K562 (cell line): ENCODE results near the gene CTCFL.
"Not testable (repeated sequence)": the region's sequence is repeated elsewhere in the genome, so short reads cannot be mapped to it uniquely, and the experiment has no call there.

ENCODE experiments used
- CBX3 ChIP-seq, 2 experiments: IDR thresholded peaks; 1 replicate in 1 of 2; 2 replicates in 1 of 2; pipeline ENCODE4 v1.6.1; 2012; ENCODE audit warnings: inconsistent platforms in 2 of 2, low read length in 2 of 2, borderline replicate concordance in 1 of 2, control low read depth in 1 of 2
- RBM39 ChIP-seq: fragments of 200-400 bp; formaldehyde crosslinking; optimal IDR thresholded peaks from 2 replicates; pipeline ENCODE3; 2018; ENCODE audit warnings: low read depth, low read length

DNA sequence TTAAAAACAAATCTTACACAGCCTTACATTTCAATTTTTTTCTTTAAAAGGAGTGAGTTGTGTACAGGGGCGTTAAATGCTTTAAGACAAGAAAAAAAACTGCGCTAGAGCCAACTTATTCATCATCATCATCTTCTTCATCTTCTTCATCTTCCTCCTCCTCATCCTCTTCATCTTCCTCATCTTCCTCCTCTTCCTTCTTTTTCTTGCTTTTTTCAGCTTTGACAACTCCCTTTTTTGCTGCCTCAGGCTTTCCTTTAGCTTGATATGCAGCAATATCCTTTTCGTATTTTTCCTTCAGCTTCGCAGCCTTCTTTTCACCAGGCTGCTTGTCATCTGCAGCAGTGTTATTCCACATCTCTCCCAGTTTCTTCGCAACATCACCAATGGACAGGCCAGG lies 36.7 kb downstream of the CTCFL start:
- not testable (repeated sequence) for TF ChIP-seq RBM39; CBX3 (IDR thresholded peaks at IDR 0.05; ENCODE audit: borderline replicate concordance in 1 of 2, low read length in 2 of 2)
